ENCODE data around the gene DNM2. TPM values are rescaled to one million over a fixed set of nuclear protein-coding genes. Genes with fewer than 3 reads are reported as not detected.

Gene DNM2
- total RNA-seq, 6 experiments from 2014 or later: 54.0 to 86.9 (median 68.3) TPM

DNA sequence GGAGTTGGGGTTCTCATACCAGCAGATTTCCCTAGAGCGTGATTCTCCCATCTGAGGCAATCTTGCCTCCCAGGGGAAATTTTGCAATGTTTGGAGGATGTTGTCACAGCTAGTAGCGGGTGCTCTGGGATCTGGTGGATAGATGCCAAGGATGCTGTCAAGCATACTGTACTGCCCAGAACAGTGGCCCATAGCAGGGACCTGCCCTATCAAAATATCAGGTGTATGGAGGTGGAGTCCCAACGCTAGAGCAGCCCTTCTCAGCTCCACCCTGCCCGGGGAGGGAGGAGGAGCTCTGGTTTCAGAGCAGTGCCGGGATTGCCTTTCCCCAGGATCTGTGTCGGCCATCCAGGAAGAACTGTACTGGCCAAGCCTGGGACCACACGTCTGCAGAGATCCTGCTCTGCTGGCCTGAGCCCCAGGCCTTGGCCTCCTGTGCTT is 27.5 kb upstream of the DNM2 start:
- DNase-seq: no peak
- TF ChIP-seq, protein P1, sequence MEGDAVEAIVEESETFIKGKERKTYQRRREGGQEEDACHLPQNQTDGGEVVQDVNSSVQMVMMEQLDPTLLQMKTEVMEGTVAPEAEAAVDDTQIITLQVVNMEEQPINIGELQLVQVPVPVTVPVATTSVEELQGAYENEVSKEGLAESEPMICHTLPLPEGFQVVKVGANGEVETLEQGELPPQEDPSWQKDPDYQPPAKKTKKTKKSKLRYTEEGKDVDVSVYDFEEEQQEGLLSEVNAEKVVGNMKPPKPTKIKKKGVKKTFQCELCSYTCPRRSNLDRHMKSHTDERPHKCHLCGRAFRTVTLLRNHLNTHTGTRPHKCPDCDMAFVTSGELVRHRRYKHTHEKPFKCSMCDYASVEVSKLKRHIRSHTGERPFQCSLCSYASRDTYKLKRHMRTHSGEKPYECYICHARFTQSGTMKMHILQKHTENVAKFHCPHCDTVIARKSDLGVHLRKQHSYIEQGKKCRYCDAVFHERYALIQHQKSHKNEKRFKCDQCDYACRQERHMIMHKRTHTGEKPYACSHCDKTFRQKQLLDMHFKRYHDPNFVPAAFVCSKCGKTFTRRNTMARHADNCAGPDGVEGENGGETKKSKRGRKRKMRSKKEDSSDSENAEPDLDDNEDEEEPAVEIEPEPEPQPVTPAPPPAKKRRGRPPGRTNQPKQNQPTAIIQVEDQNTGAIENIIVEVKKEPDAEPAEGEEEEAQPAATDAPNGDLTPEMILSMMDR (IDR thresholded peaks at IDR 0.05): no peak
- no peak for TF ChIP-seq POLR2A (IDR thresholded peaks at IDR 0.05)
- peaks cover 0 to 3% (median 1%) of the 10 kb centered on the region in 4 donors for H3K4me1 ChIP-seq
- no peak overlapping the region for H3K27ac ChIP-seq
- H3K36me3 ChIP-seq: peaks cover 0 to 37% (median 4%) of the 10 kb centered on the region in 4 donors
- H3K27me3 ChIP-seq: no peaks in the 10 kb centered on the region
- intact Hi-C loops (cut with DNase I): no loop called here
- H3K9me3 ChIP-seq: no peaks in the 10 kb centered on the region
- ATAC-seq: peak in 3 of 4 donors; percentile 7 to 51 (median 14)
- no peak overlapping the region for H3K4me3 ChIP-seq
- WGBS (ENCODE audit: insufficient coverage, low coverage, low lambda C conversion rate, missing lambda C conversion rate): 36% methylated on average over 4 of the region's 7 CpGs

DNA sequence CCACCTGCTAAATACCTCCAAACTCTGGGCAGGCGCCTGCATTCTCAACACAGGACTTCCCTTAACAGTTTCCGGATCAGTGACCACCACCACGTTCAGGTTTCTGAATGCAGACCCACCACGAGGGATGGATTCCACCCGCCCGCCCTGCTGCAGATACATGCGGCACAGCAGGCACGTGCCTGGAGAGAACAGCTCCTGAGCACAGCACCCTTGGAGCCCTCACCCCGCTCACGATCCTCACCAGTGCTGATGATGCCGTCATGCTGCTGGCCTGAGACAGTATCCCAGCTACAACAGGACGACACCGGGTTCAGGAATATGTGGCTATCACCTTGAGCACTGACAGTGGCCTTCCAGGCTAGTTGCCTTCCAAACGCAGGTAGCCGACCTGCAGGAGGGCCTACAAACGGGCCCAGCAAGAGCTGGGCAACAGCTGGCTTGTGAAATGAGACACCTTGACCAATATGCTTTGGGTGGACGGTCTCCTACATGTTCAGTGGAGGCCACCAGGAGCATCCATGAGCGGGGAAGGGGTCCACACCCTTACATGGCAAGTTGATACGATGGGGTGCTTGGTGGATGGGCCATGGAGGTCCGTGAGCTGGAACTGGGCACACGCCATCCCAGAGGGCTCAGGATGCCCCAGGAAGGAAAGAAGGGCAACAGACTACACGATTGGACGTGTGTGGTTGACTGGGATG is 26.5 kb upstream of the DNM2 start:
- H3K4me3 ChIP-seq: no peak overlapping the region
- intact Hi-C loops (cut with DNase I): no loop called here
- DNase-seq: no peak
- no peak for TF ChIP-seq POLR2A (IDR thresholded peaks at IDR 0.05)
- TF ChIP-seq, protein P1 (IDR thresholded peaks at IDR 0.05): no peak
- H3K36me3 ChIP-seq: peaks cover 0 to 37% (median 4%) of the 10 kb centered on the region in 4 donors
- 88% methylated on average over 5 of the region's 23 CpGs for WGBS (ENCODE audit: insufficient coverage, low coverage, low lambda C conversion rate, missing lambda C conversion rate)
- H3K27ac ChIP-seq: no peak overlapping the region
- H3K9me3 ChIP-seq: no peaks in the 10 kb centered on the region
- H3K4me1 ChIP-seq: peaks cover 0 to 6% (median 3%) of the 10 kb centered on the region in 4 donors
- no peaks in the 10 kb centered on the region for H3K27me3 ChIP-seq
- ATAC-seq: no peak

DNA sequence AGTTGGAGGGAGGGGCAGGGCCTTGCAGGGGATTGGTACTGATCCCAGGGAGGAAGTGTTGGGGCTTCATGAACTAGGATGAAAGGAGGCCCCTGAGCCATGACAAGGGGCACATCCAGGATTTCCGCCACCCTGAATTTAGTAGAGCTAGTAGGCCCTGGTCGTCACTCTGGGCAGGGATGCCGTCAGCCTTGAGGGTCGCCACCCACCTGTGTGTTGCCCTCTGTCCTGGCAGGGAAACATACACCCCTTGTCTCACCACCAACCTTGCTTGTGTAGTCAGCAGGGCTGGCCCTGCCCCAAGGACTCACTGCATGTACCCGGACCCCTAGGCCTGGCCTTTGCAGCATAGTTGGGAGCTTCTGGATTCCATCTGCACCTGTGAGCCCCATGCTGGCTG is 26.0 kb upstream of the DNM2 start:
- WGBS (ENCODE audit: insufficient coverage, low coverage, low lambda C conversion rate, missing lambda C conversion rate): no CpG with 5 or more reads among the region's 5 CpGs

DNA sequence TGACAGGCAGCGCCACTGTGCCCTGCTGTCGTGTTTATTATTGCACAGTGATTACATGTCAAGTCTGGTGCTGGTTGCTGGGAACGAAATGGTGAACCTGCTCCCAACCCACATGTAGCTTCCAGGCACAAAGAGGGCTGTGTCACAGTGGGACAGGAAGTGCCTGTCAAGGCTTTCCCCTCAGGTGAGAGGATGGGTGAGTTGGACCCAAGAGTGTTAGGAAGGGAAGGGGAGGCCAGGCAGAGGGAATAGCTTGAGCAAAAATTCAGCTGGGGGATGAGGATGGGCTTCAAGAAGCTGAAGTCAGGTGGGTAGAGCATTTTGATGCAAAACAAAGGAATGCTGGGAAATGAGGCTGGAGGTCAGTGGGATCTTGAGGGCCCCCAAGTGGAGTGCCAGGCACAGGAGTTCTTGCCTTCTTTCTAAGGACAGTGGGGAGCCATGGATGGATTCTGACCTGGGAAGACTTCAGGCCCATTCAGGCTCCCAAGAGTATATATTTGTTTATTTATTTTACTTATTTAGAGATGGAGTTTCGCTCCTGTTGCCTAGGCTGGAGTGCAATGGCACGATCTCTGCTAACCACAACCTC is 25.1 kb upstream of the DNM2 start:
- DNase-seq (no peak), ATAC-seq (no peak)
- H3K27me3 ChIP-seq: no peaks in the 10 kb centered on the region
- no peak overlapping the region for H3K27ac ChIP-seq
- no peaks in the 10 kb centered on the region for H3K9me3 ChIP-seq
- peaks cover 0 to 6% (median 3%) of the 10 kb centered on the region in 4 donors for H3K4me1 ChIP-seq
- TF ChIP-seq, protein P1 (IDR thresholded peaks at IDR 0.05): no peak
- no peak for TF ChIP-seq POLR2A (IDR thresholded peaks at IDR 0.05)
- H3K36me3 ChIP-seq: peaks cover 0 to 31% (median 4%) of the 10 kb centered on the region in 4 donors
- intact Hi-C loops (cut with DNase I): no loop called here
- 74% methylated on average over 3 of the region's 5 CpGs for WGBS (ENCODE audit: insufficient coverage, low coverage, low lambda C conversion rate, missing lambda C conversion rate)
- no peak overlapping the region for H3K4me3 ChIP-seq

More for the DNA sequence above, 26.0 kb upstream of the DNM2 start:
- Histone ChIP-seq H3K27ac (no peak overlapping the region), H3K4me1 (peaks cover 0 to 6% (median 3%) of the 10 kb centered on the region in 4 donors), H3K36me3 (peaks cover 0 to 37% (median 4%) of the 10 kb centered on the region in 4 donors), H3K4me3 (no peak overlapping the region), H3K27me3 (no peaks in the 10 kb centered on the region), H3K9me3 (no peaks in the 10 kb centered on the region)
- intact Hi-C loops (cut with DNase I): no loop called here
- TF ChIP-seq, protein P1 (IDR thresholded peaks at IDR 0.05): no peak
- TF ChIP-seq POLR2A (IDR thresholded peaks at IDR 0.05): no peak
- no peak for ATAC-seq
- no peak for DNase-seq
